NCI-H2029 (cell line): ENCODE data around the gene TSR1.

Source experiments
- DNase-seq: peaks from one replicate; lab custom pipeline; 2025; lab: John Stamatoyannopoulos, UW

TSR1 gene

GRCh38 chr17:2336215-2336851 is at the start of gene TSR1:
Gene TSR1, minus strand, starts transcription at chr17:2336457. Its CDS starts 30 bp downstream, at chr17:2336427.
- peak; percentile 55 for DNase-seq

- DNase-seq: no peak
Observed at GRCh38 chr17:2385240-2386210, 49.3 kb upstream of the TSR1 start.

GRCh38 chr17:2384439-2385127 is 48.3 kb upstream of the TSR1 start:
- no peak for DNase-seq

- DNase-seq: no peak
Observed at GRCh38 chr17:2383628-2384167, 47.4 kb upstream of the TSR1 start.

- no peak for DNase-seq
Observed at GRCh38 chr17:2380950-2381649, 44.8 kb upstream of the TSR1 start.

GRCh38 chr17:2380226-2380922 is 44.1 kb upstream of the TSR1 start:
- DNase-seq: no peak

- no peak for DNase-seq
Observed at GRCh38 chr17:2379489-2380225, 43.4 kb upstream of the TSR1 start.

GRCh38 chr17:2378905-2379304 is 42.6 kb upstream of the TSR1 start:
- no peak for DNase-seq

GRCh38 chr17:2377659-2378058 is 41.4 kb upstream of the TSR1 start:
- no peak for DNase-seq

GRCh38 chr17:2376107-2376506 is 39.9 kb upstream of the TSR1 start:
- no peak for DNase-seq

GRCh38 chr17:2375406-2375805 is 39.1 kb upstream of the TSR1 start:
- no peak for DNase-seq

- no peak for DNase-seq
Observed at GRCh38 chr17:2374549-2375285, 38.5 kb upstream of the TSR1 start.

GRCh38 chr17:2373179-2373578 is 36.9 kb upstream of the TSR1 start:
- DNase-seq: no peak

- no peak for DNase-seq
Observed at GRCh38 chr17:2372681-2373080, 36.4 kb upstream of the TSR1 start.

GRCh38 chr17:2372180-2372579 is 35.9 kb upstream of the TSR1 start:
- DNase-seq: no peak

- DNase-seq: no peak
Observed at GRCh38 chr17:2371183-2372130, 35.2 kb upstream of the TSR1 start.

- no peak for DNase-seq
Observed at GRCh38 chr17:2370211-2370589, 33.9 kb upstream of the TSR1 start.

GRCh38 chr17:2369551-2370210 is 33.4 kb upstream of the TSR1 start:
- no peak for DNase-seq
